ENCODE data around the gene SSNA1.

SSNA1 gene

DNA sequence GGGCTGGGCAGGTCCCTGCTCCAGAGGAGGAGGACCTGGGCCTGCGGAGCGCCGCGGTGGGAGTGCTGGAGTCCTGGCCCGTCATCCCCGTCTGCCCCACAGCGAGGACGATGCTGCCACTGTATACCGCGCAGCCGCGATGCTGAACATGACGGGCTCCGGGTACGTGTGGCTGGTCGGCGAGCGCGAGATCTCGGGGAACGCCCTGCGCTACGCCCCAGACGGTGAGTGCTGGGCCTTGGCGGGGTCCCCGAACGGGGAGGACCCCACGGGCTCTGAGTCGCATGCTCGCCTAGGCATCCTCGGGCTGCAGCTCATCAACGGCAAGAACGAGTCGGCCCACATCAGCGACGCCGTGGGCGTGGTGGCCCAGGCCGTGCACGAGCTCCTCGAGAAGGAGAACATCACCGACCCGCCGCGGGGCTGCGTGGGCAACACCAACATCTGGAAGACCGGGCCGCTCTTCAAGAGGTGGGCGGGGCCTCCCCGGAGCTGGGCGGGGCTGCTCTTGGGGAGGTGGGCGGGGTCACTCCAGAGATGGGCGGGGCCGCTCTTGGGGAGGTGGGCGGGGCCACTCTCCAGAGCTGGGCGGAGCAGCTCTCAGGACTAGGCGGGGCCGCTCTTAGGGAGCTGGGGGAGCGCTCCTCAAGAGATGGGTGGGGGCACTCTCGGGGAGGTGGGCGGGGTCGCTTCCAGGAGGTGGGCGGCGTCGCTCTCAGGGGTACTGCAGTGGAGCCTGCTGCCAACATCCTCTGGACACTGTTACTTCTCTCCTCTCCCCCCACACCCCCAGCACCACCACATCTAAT lies 31.7 kb upstream of the SSNA1 start (continued):
- TF ChIP-seq, protein P1, sequence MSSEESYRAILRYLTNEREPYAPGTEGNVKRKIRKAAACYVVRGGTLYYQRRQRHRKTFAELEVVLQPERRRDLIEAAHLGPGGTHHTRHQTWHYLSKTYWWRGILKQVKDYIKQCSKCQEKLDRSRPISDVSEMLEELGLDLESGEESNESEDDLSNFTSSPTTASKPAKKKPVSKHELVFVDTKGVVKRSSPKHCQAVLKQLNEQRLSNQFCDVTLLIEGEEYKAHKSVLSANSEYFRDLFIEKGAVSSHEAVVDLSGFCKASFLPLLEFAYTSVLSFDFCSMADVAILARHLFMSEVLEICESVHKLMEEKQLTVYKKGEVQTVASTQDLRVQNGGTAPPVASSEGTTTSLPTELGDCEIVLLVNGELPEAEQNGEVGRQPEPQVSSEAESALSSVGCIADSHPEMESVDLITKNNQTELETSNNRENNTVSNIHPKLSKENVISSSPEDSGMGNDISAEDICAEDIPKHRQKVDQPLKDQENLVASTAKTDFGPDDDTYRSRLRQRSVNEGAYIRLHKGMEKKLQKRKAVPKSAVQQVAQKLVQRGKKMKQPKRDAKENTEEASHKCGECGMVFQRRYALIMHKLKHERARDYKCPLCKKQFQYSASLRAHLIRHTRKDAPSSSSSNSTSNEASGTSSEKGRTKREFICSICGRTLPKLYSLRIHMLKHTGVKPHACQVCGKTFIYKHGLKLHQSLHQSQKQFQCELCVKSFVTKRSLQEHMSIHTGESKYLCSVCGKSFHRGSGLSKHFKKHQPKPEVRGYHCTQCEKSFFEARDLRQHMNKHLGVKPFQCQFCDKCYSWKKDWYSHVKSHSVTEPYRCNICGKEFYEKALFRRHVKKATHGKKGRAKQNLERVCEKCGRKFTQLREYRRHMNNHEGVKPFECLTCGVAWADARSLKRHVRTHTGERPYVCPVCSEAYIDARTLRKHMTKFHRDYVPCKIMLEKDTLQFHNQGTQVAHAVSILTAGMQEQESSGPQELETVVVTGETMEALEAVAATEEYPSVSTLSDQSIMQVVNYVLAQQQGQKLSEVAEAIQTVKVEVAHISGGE (tag by site-specific recombination; conservative IDR thresholded peaks at IDR 0.05; ENCODE audit: low read depth) = no peak
- TF ChIP-seq KLF1 (tag by site-specific recombination; IDR thresholded peaks at IDR 0.05) (peak; percentile 88), ZFHX2 (tag by site-specific recombination; conservative IDR thresholded peaks at IDR 0.05) (peak; percentile 85), ZNF302 (tag by site-specific recombination; IDR thresholded peaks at IDR 0.05; ENCODE audit: low read depth) (no peak), ZNF664 (tag by site-specific recombination; IDR thresholded peaks at IDR 0.05) (no peak), ZNF76 (tag by site-specific recombination; IDR thresholded peaks at IDR 0.05; ENCODE audit: borderline replicate concordance, low read depth) (no peak), ZNF600 (tag by site-specific recombination; IDR thresholded peaks at IDR 0.05) (0 out of 2 replicates have a peak, but pooled peaks have one; percentile 10), MYNN (tag by site-specific recombination; IDR thresholded peaks at IDR 0.05; ENCODE audit: borderline replicate concordance) (no peak), ZNF394 (tag by site-specific recombination; IDR thresholded peaks at IDR 0.05; ENCODE audit: borderline replicate concordance) (no peak), GLIS1 (tag by site-specific recombination; IDR thresholded peaks at IDR 0.05) (peak; percentile 60), BCL11B (tag by site-specific recombination; IDR thresholded peaks at IDR 0.05; ENCODE audit: low read depth) (no peak), YY1 (tag by site-specific recombination; IDR thresholded peaks at IDR 0.05) (no peak), SP2 (tag by site-specific recombination; IDR thresholded peaks at IDR 0.05) (peak; percentile 64), ZNF214 (tag by site-specific recombination; IDR thresholded peaks at IDR 0.05; ENCODE audit: borderline replicate concordance) (no peak), ZNF626 (tag by site-specific recombination; IDR thresholded peaks at IDR 0.05) (no peak), KLF7 (tag by site-specific recombination; IDR thresholded peaks at IDR 0.05; ENCODE audit: borderline replicate concordance) (no peak)
- TF ChIP-seq, protein P2, sequence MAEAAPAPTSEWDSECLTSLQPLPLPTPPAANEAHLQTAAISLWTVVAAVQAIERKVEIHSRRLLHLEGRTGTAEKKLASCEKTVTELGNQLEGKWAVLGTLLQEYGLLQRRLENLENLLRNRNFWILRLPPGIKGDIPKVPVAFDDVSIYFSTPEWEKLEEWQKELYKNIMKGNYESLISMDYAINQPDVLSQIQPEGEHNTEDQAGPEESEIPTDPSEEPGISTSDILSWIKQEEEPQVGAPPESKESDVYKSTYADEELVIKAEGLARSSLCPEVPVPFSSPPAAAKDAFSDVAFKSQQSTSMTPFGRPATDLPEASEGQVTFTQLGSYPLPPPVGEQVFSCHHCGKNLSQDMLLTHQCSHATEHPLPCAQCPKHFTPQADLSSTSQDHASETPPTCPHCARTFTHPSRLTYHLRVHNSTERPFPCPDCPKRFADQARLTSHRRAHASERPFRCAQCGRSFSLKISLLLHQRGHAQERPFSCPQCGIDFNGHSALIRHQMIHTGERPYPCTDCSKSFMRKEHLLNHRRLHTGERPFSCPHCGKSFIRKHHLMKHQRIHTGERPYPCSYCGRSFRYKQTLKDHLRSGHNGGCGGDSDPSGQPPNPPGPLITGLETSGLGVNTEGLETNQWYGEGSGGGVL (tag by site-specific recombination; IDR thresholded peaks at IDR 0.05) = peak; percentile 30; the same call in 1 of the 2 replicates
- TF ChIP-seq, protein P3, sequence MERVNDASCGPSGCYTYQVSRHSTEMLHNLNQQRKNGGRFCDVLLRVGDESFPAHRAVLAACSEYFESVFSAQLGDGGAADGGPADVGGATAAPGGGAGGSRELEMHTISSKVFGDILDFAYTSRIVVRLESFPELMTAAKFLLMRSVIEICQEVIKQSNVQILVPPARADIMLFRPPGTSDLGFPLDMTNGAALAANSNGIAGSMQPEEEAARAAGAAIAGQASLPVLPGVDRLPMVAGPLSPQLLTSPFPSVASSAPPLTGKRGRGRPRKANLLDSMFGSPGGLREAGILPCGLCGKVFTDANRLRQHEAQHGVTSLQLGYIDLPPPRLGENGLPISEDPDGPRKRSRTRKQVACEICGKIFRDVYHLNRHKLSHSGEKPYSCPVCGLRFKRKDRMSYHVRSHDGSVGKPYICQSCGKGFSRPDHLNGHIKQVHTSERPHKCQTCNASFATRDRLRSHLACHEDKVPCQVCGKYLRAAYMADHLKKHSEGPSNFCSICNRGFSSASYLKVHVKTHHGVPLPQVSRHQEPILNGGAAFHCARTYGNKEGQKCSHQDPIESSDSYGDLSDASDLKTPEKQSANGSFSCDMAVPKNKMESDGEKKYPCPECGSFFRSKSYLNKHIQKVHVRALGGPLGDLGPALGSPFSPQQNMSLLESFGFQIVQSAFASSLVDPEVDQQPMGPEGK (tag by site-specific recombination; IDR thresholded peaks at IDR 0.05) = peak; percentile 89
- TF ChIP-seq, protein P4, sequence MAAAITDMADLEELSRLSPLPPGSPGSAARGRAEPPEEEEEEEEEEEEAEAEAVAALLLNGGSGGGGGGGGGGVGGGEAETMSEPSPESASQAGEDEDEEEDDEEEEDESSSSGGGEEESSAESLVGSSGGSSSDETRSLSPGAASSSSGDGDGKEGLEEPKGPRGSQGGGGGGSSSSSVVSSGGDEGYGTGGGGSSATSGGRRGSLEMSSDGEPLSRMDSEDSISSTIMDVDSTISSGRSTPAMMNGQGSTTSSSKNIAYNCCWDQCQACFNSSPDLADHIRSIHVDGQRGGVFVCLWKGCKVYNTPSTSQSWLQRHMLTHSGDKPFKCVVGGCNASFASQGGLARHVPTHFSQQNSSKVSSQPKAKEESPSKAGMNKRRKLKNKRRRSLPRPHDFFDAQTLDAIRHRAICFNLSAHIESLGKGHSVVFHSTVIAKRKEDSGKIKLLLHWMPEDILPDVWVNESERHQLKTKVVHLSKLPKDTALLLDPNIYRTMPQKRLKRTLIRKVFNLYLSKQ (tag by site-specific recombination; IDR thresholded peaks at IDR 0.05; ENCODE audit: borderline replicate concordance) = no peak
- TF ChIP-seq, protein P5, sequence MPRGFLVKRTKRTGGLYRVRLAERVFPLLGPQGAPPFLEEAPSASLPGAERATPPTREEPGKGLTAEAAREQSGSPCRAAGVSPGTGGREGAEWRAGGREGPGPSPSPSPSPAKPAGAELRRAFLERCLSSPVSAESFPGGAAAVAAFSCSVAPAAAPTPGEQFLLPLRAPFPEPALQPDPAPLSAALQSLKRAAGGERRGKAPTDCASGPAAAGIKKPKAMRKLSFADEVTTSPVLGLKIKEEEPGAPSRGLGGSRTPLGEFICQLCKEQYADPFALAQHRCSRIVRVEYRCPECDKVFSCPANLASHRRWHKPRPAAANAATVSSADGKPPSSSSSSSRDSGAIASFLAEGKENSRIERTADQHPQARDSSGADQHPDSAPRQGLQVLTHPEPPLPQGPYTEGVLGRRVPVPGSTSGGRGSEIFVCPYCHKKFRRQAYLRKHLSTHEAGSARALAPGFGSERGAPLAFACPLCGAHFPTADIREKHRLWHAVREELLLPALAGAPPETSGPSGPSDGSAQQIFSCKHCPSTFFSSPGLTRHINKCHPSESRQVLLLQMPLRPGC (tag by site-specific recombination; IDR thresholded peaks at IDR 0.05) = no peak

Data from HEK293 (cell line).